Coronary artery (tissue), 2 donors: ENCODE data around the gene GDPGP1.
A peak's percentile ranks its signal among the peaks of the same experiment; 100 is the strongest.
"Not testable (repeated sequence)": the region's sequence is repeated elsewhere in the genome, so short reads cannot be mapped to it uniquely, and the experiment has no call there.

ENCODE experiments used
- DNase-seq: peaks from one replicate; pipeline ENCODE4 v3.0.0-alpha.2; 2017; ENCODE audit warnings: low spot score
- H3K27ac ChIP-seq, 2 donors: fragments of 200-600 bp; sonication (generic); one replicate each; pipeline ENCODE4 v1.5.1; 2016 to 2019
- H3K4me3 ChIP-seq: fragments of 200-600 bp; sonication (generic); 2 replicates; pipeline ENCODE4 v1.5.1; 2016; ENCODE audit warnings: mild to moderate bottlenecking, moderate library complexity
- CTCF ChIP-seq: fragments of 200-600 bp; sonication (generic); IDR thresholded peaks from one replicate; pipeline ENCODE4 v1.5.1; 2019; ENCODE audit warnings: antibody characterized with exemption

GDPGP1 gene

GRCh38 chr15:90271459-90272166 is 37.6 kb downstream of the GDPGP1 start:
- Histone ChIP-seq H3K4me3 (no peak overlapping the region), H3K27ac (peak overlapping the region in 1 of 2 donors; percentile 4)
- DNase-seq, result no peak
- TF ChIP-seq CTCF, result no peak

DNA sequence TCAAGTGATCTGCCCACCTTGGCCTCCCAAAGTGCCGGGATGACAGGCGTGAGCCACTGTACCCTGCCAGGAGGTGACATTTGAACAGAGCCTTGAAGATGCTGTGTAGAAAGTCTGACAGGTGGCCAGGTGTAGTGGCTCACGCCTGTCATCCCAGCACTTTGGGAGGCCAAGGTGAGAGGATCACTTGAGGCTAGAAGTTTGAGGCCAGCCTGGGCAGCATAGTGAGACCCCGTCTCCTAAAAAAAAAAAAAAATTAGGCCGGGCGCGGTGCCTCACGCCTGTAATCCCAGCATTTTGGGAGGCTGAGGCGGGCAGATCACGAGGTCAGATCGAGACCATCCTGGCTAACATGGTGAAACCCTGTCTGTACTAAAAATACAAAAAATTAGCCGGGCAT is 44.5 kb downstream of the GDPGP1 start:
- not testable (repeated sequence) for H3K4me3 ChIP-seq, DNase-seq, H3K27ac ChIP-seq

GRCh38 chr15:90280743-90281142 is 46.7 kb downstream of the GDPGP1 start:
- not testable (repeated sequence) for H3K27ac ChIP-seq, DNase-seq, H3K4me3 ChIP-seq

GRCh38 chr15:90281637-90282036 is 47.6 kb downstream of the GDPGP1 start:
- H3K4me3 ChIP-seq, H3K27ac ChIP-seq, DNase-seq: not testable (repeated sequence)

GRCh38 chr15:90286678-90287077 is 52.7 kb downstream of the GDPGP1 start:
- no peak for TF ChIP-seq CTCF
- no peak overlapping the region for H3K27ac ChIP-seq
- no peak for DNase-seq
- H3K4me3 ChIP-seq, result no peak overlapping the region

DNA sequence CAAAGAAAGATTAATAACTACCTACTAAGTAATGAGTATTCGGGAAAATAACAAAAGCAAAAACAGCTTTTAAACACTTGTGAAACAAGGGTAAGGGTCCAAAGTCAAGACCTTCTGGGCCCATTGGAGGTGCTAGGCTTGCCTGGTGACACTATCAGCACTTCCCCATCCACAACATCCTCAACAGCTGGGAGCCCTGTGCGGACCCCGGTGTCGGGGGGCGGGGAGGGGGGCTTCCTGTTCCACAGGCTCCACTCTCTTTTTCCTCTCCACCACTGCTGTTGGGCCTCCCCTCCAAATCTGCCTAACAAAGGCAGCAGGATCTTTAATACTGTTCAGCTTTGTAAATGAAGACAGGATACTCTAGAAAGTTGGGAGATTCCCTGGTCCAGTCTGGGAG is 53.1 kb downstream of the GDPGP1 start:
- Histone ChIP-seq H3K4me3 (no peak overlapping the region), H3K27ac (no peak overlapping the region)
- no peak for TF ChIP-seq CTCF
- no peak for DNase-seq

DNA sequence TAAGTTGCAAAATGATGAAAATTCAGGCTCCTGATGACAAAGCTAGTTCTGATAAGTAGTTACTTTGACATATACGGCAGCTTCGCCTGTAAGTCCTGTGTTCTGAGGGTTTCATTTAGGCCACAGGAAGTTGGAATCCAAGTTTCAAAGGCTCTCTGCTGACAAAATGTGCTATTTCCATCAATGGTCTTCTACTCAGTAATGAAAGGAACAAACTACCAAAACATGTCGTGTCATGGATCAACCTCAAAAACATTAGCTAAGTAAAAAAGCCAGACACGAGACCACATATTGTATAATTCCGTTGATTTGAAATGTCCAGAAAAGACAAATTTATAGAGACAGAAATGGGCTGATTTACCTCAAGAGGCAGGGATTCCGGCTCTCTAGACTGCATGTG is 53.9 kb downstream of the GDPGP1 start:
- Histone ChIP-seq H3K27ac (no peak overlapping the region), H3K4me3 (no peak overlapping the region)
- no peak for DNase-seq
- TF ChIP-seq CTCF, result no peak

DNA sequence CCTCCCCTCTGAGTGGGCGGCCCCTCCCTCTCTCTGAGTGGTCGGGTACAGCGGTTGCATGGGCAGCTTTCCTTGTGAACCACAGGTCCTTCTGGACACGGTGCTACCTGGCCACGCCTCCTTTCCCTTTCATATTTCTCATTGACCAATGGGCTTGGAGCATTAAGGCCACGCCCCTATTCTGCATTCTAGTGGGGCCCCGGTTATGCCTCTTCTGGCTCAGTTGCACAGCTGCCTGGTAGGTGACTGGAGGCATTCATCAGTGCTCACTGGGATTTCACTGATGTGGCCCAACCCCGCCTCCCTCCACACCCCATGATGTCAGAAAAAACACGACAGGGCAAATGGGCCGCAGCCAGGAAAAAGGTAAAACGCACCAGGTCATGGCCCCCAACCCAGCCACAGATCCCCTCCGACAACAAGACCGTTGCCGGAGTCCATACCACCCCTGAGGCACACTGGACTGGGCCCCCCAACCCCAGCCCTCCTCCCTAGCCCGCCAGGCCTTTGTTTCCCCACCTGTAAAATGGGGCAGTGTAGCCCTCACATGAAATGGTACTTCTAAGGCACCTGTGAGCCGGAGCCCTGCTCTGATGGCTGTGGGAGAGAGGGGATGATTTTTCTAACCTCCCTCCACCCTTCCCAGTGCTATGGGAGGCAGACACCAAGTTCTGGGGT is 57.8 kb downstream of the GDPGP1 start:
- TF ChIP-seq CTCF, result no peak
- Histone ChIP-seq H3K4me3 (no peak overlapping the region), H3K27ac (no peak overlapping the region)
- DNase-seq, result no peak
